Liver (tissue), 3 donors: ENCODE data around the gene VWCE.
A peak's percentile ranks its signal among the peaks of the same experiment; 100 is the strongest.

Source experiments
- EGR1 ChIP-seq, 2 donors: IDR thresholded peaks; 2 replicates each; pipeline ENCODE4 v1.6.1; 2016 to 2018; ENCODE audit warnings: antibody characterized with exemption in 2 of 2, low read depth in 2 of 2
- GABPA ChIP-seq, 2 donors: IDR thresholded peaks in 1 of 2; conservative IDR thresholded peaks in 1 of 2; 2 replicates each; pipeline ENCODE4 v1.6.1; 2016; ENCODE audit warnings: antibody characterized with exemption in 2 of 2, mild to moderate bottlenecking in 1 of 2, moderate library complexity in 1 of 2
- MAX ChIP-seq: IDR thresholded peaks from 2 replicates; pipeline ENCODE4 v1.6.1; 2016; ENCODE audit warnings: antibody characterized with exemption
- RAD21 ChIP-seq, 2 donors: IDR thresholded peaks; 2 replicates each; pipeline ENCODE4 v1.6.1; 2016; ENCODE audit warnings: antibody characterized with exemption in 2 of 2, mild to moderate bottlenecking in 2 of 2
- RXRA ChIP-seq, 2 donors: IDR thresholded peaks; 2 replicates each; pipeline ENCODE4 v1.6.1; 2017 to 2018; ENCODE audit warnings: antibody characterized with exemption in 2 of 2, mild to moderate bottlenecking in 1 of 2
- SP1 ChIP-seq: IDR thresholded peaks from 2 replicates; pipeline ENCODE4 v1.6.1; 2018; ENCODE audit warnings: antibody characterized with exemption, mild to moderate bottlenecking
- TAF1 ChIP-seq: conservative IDR thresholded peaks from 2 replicates; pipeline ENCODE4 v1.6.1; 2016; ENCODE audit warnings: antibody characterized with exemption, mild to moderate bottlenecking
- YY1 ChIP-seq: IDR thresholded peaks from 2 replicates; pipeline ENCODE4 v1.6.1; 2016; ENCODE audit warnings: antibody characterized with exemption, mild to moderate bottlenecking
- TF ChIP-seq, protein P1 (sequence below): fragments of 150-350 bp; IDR thresholded peaks from 2 replicates; pipeline ENCODE4 v1.5.1; 2017; ENCODE audit warnings: improper control_type of control experiment, low read depth, low read length; ENCODE audit not compliant: missing input control
- TF ChIP-seq, protein P2 (sequence below): IDR thresholded peaks from 2 replicates; pipeline ENCODE4 v1.6.1; 2016; ENCODE audit warnings: antibody characterized with exemption, mild to moderate bottlenecking
- TF ChIP-seq, protein P3 (sequence below): IDR thresholded peaks from 2 replicates; pipeline ENCODE4 v1.6.1; 2016; ENCODE audit warnings: antibody characterized with exemption
- donor health status: healthy.
- donor health status: healthy.

GRCh38 chr11:61336171-61336935 is 41.2 kb upstream of the VWCE start:
- TF ChIP-seq, protein P1, sequence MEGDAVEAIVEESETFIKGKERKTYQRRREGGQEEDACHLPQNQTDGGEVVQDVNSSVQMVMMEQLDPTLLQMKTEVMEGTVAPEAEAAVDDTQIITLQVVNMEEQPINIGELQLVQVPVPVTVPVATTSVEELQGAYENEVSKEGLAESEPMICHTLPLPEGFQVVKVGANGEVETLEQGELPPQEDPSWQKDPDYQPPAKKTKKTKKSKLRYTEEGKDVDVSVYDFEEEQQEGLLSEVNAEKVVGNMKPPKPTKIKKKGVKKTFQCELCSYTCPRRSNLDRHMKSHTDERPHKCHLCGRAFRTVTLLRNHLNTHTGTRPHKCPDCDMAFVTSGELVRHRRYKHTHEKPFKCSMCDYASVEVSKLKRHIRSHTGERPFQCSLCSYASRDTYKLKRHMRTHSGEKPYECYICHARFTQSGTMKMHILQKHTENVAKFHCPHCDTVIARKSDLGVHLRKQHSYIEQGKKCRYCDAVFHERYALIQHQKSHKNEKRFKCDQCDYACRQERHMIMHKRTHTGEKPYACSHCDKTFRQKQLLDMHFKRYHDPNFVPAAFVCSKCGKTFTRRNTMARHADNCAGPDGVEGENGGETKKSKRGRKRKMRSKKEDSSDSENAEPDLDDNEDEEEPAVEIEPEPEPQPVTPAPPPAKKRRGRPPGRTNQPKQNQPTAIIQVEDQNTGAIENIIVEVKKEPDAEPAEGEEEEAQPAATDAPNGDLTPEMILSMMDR = peak; percentile 97
- TF ChIP-seq EGR1 (IDR thresholded peaks at IDR 0.05; ENCODE audit: low read depth in 2 of 2) (no peak), YY1 (no peak), TAF1 (no peak), RAD21 (IDR thresholded peaks at IDR 0.05) (peak; percentile 99), SP1 (no peak), GABPA (IDR thresholded peaks at IDR 0.05 in 1 of 2, conservative IDR thresholded peaks at IDR 0.05 in 1 of 2) (peak in 1 of 2 donors; percentile 72), MAX (no peak), RXRA (IDR thresholded peaks at IDR 0.05) (peak in 1 of 2 donors; percentile 21)
- TF ChIP-seq, protein P2, sequence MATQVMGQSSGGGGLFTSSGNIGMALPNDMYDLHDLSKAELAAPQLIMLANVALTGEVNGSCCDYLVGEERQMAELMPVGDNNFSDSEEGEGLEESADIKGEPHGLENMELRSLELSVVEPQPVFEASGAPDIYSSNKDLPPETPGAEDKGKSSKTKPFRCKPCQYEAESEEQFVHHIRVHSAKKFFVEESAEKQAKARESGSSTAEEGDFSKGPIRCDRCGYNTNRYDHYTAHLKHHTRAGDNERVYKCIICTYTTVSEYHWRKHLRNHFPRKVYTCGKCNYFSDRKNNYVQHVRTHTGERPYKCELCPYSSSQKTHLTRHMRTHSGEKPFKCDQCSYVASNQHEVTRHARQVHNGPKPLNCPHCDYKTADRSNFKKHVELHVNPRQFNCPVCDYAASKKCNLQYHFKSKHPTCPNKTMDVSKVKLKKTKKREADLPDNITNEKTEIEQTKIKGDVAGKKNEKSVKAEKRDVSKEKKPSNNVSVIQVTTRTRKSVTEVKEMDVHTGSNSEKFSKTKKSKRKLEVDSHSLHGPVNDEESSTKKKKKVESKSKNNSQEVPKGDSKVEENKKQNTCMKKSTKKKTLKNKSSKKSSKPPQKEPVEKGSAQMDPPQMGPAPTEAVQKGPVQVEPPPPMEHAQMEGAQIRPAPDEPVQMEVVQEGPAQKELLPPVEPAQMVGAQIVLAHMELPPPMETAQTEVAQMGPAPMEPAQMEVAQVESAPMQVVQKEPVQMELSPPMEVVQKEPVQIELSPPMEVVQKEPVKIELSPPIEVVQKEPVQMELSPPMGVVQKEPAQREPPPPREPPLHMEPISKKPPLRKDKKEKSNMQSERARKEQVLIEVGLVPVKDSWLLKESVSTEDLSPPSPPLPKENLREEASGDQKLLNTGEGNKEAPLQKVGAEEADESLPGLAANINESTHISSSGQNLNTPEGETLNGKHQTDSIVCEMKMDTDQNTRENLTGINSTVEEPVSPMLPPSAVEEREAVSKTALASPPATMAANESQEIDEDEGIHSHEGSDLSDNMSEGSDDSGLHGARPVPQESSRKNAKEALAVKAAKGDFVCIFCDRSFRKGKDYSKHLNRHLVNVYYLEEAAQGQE = no peak
- TF ChIP-seq, protein P3, sequence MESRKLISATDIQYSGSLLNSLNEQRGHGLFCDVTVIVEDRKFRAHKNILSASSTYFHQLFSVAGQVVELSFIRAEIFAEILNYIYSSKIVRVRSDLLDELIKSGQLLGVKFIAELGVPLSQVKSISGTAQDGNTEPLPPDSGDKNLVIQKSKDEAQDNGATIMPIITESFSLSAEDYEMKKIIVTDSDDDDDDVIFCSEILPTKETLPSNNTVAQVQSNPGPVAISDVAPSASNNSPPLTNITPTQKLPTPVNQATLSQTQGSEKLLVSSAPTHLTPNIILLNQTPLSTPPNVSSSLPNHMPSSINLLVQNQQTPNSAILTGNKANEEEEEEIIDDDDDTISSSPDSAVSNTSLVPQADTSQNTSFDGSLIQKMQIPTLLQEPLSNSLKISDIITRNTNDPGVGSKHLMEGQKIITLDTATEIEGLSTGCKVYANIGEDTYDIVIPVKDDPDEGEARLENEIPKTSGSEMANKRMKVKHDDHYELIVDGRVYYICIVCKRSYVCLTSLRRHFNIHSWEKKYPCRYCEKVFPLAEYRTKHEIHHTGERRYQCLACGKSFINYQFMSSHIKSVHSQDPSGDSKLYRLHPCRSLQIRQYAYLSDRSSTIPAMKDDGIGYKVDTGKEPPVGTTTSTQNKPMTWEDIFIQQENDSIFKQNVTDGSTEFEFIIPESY = no peak
